HepG2 (cell line): ENCODE results near the gene DHX8. TPM values are rescaled to one million over a fixed set of nuclear protein-coding genes. Genes with fewer than 3 reads are reported as not detected.

Experiments
- AHDC1 ChIP-seq: sonication (generic); formaldehyde crosslinking; IDR thresholded peaks from 2 replicates; pipeline ENCODE4 v1.5.1; 2020; ENCODE audit warnings: mild to moderate bottlenecking, missing genetic modification reagents, borderline replicate concordance
- BCL6 ChIP-seq: IDR thresholded peaks from 2 replicates; pipeline ENCODE4 v1.6.1; 2016; ENCODE audit warnings: missing genetic modification reagents, missing compliant biosample characterization
- CREB1 ChIP-seq, 2 experiments: fragments of 450-650 bp in 1 of 2; IDR thresholded peaks; 2 replicates each; pipeline ENCODE4 v1.6.1; 2016 to 2017; ENCODE audit warnings: control low read depth in 1 of 2, mild to moderate bottlenecking in 1 of 2, missing compliant biosample characterization in 1 of 2, missing genetic modification characterization in 1 of 2
- FOXP1 ChIP-seq, 2 experiments: fragments of 450-650 bp in 1 of 2; IDR thresholded peaks; 2 replicates each; pipeline ENCODE4 v1.6.1; 2017 to 2018; ENCODE audit warnings: antibody characterized with exemption in 1 of 2
- GZF1 ChIP-seq: sonication (generic); formaldehyde crosslinking; IDR thresholded peaks from 2 replicates; pipeline ENCODE4 v1.5.1; 2020; ENCODE audit warnings: mild to moderate bottlenecking, missing genetic modification reagents
- HDAC2 ChIP-seq: sonication (generic); formaldehyde crosslinking; IDR thresholded peaks from 2 replicates; pipeline ENCODE4 v1.4.0; 2020; ENCODE audit warnings: missing genetic modification reagents
- HMG20A ChIP-seq: IDR thresholded peaks from 2 replicates; pipeline ENCODE4 v1.6.1; 2016; ENCODE audit warnings: borderline replicate concordance
- MYNN ChIP-seq: sonication (generic); formaldehyde crosslinking; IDR thresholded peaks from 2 replicates; pipeline ENCODE4 v1.4.0; 2020; ENCODE audit warnings: mild to moderate bottlenecking, low read depth, missing genetic modification reagents
- ONECUT2 ChIP-seq: sonication (generic); formaldehyde crosslinking; IDR thresholded peaks from 2 replicates; pipeline ENCODE4 v1.4.0; 2020; ENCODE audit warnings: missing genetic modification reagents
- PHF20 ChIP-seq: sonication (generic); formaldehyde crosslinking; IDR thresholded peaks from 2 replicates; pipeline ENCODE4 v1.5.0; 2020; ENCODE audit warnings: mild to moderate bottlenecking, missing genetic modification reagents
- RARA ChIP-seq: IDR thresholded peaks from 2 replicates; pipeline ENCODE4 v1.6.1; 2016; ENCODE audit warnings: missing genetic modification reagents, missing compliant biosample characterization
- SRSF1 ChIP-seq: fragments of 200-400 bp; formaldehyde crosslinking; optimal IDR thresholded peaks from 2 replicates; pipeline ENCODE3; 2017; ENCODE audit warnings: mild to moderate bottlenecking, low read depth, low read length, moderate library complexity
- ZFY ChIP-seq: sonication (generic); formaldehyde crosslinking; IDR thresholded peaks from 2 replicates; pipeline ENCODE4 v1.4.0; 2020; ENCODE audit warnings: missing genetic modification reagents
- ZMYM2 ChIP-seq: sonication (generic); formaldehyde crosslinking; IDR thresholded peaks from 2 replicates; pipeline ENCODE4 v1.8.0; 2022; ENCODE audit warnings: mild to moderate bottlenecking, missing genetic modification reagents
- ZNF446 ChIP-seq: sonication (generic); formaldehyde crosslinking; IDR thresholded peaks from 2 replicates; pipeline ENCODE4 v1.5.0; 2020; ENCODE audit warnings: mild to moderate bottlenecking, missing genetic modification reagents
- ZSCAN20 ChIP-seq: sonication (generic); formaldehyde crosslinking; IDR thresholded peaks from 2 replicates; pipeline ENCODE4 v1.4.0; 2020; ENCODE audit warnings: missing genetic modification reagents, mild to moderate bottlenecking, borderline replicate concordance
- polyA plus RNA-seq, 8 experiments: library from polyadenylated mRNA; depleted of rRNA in 3 of 8; stranded (reverse) in 7 of 8; unstranded in 1 of 8; fragments of >200 nt; fragmentation: Illumina TruSeq in 4 of 8; extraction: Trizol in 4 of 8; gene quantifications; 2 replicates each; pipeline versions ENCODE4 v1.2.1 to v1.2.3, GENCODE V29; 2011 to 2016; ENCODE audit warnings: low read depth in 4 of 8, missing spikeins in 1 of 8, mixed read lengths in 1 of 8; ENCODE audit not compliant: insufficient read depth in 1 of 8
- total RNA-seq, 5 experiments: library from RNA; depleted of rRNA; stranded (reverse); fragments of >200 nt; fragmentation: Illumina TruSeq; extraction: Trizol; gene quantifications; 2 replicates each; pipeline ENCODE4 v1.2.3, GENCODE V29; 2016; ENCODE audit warnings: low read depth in 1 of 5
- TF ChIP-seq, protein P1 (sequence below): IDR thresholded peaks from 2 replicates; pipeline ENCODE4 v1.6.1; 2016; ENCODE audit warnings: low read depth, control low read depth
- TF ChIP-seq, protein P2 (sequence below): IDR thresholded peaks from 2 replicates; pipeline ENCODE4 v1.6.1; 2012; ENCODE audit warnings: low read depth, low read length, improper control_type of control experiment

Gene DHX8
- total and polyA plus RNA-seq, 2 of the 13 experiments (the other 11 are each of a cell fraction or from before 2014, with no cell fraction given) = 24.8 to 48.9 TPM

- TF ChIP-seq ZFY (CRISPR knock-in tag) = no peak
- no peak for TF ChIP-seq ZNF446 (CRISPR knock-in tag)
- TF ChIP-seq HMG20A = peak; percentile 23; the same call in 1 of the 2 replicates
- TF ChIP-seq ONECUT2 (CRISPR knock-in tag) = peak; percentile 70
- no peak for TF ChIP-seq SRSF1
- peak; percentile 28; the same call in 1 of the 2 replicates for TF ChIP-seq HDAC2 (CRISPR knock-in tag)
- 0 out of 2 replicates have a peak, but pooled peaks have one; percentile 33 for TF ChIP-seq AHDC1 (CRISPR knock-in tag)
- no peak for TF ChIP-seq FOXP1 (IDR thresholded peaks at IDR 0.05)
- peak; percentile 82 for TF ChIP-seq FOXP1 (CRISPR knock-in tag; IDR thresholded peaks at IDR 0.05)
- TF ChIP-seq, protein P1, sequence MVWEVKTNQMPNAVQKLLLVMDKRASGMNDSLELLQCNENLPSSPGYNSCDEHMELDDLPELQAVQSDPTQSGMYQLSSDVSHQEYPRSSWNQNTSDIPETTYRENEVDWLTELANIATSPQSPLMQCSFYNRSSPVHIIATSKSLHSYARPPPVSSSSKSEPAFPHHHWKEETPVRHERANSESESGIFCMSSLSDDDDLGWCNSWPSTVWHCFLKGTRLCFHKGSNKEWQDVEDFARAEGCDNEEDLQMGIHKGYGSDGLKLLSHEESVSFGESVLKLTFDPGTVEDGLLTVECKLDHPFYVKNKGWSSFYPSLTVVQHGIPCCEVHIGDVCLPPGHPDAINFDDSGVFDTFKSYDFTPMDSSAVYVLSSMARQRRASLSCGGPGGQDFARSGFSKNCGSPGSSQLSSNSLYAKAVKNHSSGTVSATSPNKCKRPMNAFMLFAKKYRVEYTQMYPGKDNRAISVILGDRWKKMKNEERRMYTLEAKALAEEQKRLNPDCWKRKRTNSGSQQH (CRISPR knock-in tag) = no peak
- no peak for TF ChIP-seq PHF20 (CRISPR knock-in tag)
- TF ChIP-seq BCL6 (CRISPR knock-in tag) = peak; percentile 34; the same call in 1 of the 2 replicates
- TF ChIP-seq ZMYM2 (CRISPR knock-in tag) = no peak
- TF ChIP-seq RARA (CRISPR knock-in tag) = peak; percentile 35; the same call in 1 of the 2 replicates
- no peak for TF ChIP-seq MYNN (CRISPR knock-in tag)
- no peak for TF ChIP-seq GZF1 (CRISPR knock-in tag)
- TF ChIP-seq, protein P2, sequence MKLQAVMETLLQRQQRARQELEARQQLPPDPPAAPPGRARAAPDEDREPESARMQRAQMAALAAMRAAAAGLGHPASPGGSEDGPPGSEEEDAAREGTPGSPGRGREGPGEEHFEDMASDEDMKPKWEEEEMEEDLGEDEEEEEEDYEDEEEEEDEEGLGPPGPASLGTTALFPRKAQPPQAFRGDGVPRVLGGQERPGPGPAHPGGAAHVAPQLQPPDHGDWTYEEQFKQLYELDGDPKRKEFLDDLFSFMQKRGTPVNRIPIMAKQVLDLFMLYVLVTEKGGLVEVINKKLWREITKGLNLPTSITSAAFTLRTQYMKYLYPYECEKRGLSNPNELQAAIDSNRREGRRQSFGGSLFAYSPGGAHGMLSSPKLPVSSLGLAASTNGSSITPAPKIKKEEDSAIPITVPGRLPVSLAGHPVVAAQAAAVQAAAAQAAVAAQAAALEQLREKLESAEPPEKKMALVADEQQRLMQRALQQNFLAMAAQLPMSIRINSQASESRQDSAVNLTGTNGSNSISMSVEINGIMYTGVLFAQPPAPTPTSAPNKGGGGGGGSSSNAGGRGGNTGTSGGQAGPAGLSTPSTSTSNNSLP = 0 out of 2 replicates have a peak, but pooled peaks have one; percentile 40
- TF ChIP-seq CREB1 (IDR thresholded peaks at IDR 0.05) = no peak
- 0 out of 2 replicates have a peak, but pooled peaks have one; percentile 26 for TF ChIP-seq CREB1 (CRISPR knock-in tag; IDR thresholded peaks at IDR 0.05)
- no peak for TF ChIP-seq ZSCAN20
These were observed 22.6 kb upstream of the DHX8 start (continued) for GRCh38 chr17:43461185-43461584.
